Endothelial cell (in vitro differentiated cells): ENCODE data around the gene PKIG. TPM values are rescaled to one million over a fixed set of nuclear protein-coding genes. Genes with fewer than 3 reads are reported as not detected.

Source experiments
- DNase-seq: peaks from one replicate; pipeline ENCODE4 v3.0.0; 2021; ENCODE audit warnings: low spot score
- H3K27ac Mint-ChIP-seq: one replicate; pipeline ENCODE4 v1.8.0; 2021; ENCODE audit warnings: mixed read lengths, inconsistent platforms; ENCODE audit not compliant: unreplicated experiment
- H3K27me3 Mint-ChIP-seq: one replicate; pipeline ENCODE4 v1.8.0; 2021; ENCODE audit warnings: mild to moderate bottlenecking, moderate library complexity, mixed read lengths, inconsistent platforms; ENCODE audit not compliant: unreplicated experiment
- H3K36me3 Mint-ChIP-seq: one replicate; pipeline ENCODE4 v1.8.0; 2021; ENCODE audit warnings: mild to moderate bottlenecking, low read depth, mixed read lengths, inconsistent platforms; ENCODE audit not compliant: unreplicated experiment
- H3K4me1 Mint-ChIP-seq: one replicate; pipeline ENCODE4 v1.8.0; 2021; ENCODE audit warnings: mild to moderate bottlenecking, mixed read lengths, inconsistent platforms; ENCODE audit not compliant: unreplicated experiment
- H3K4me3 Mint-ChIP-seq: one replicate; pipeline ENCODE4 v1.8.0; 2021; ENCODE audit warnings: mild to moderate bottlenecking, mixed read lengths, inconsistent platforms; ENCODE audit not compliant: unreplicated experiment
- H3K9me3 Mint-ChIP-seq: one replicate; pipeline ENCODE4 v1.8.0; 2021; ENCODE audit warnings: mixed read lengths, inconsistent platforms; ENCODE audit not compliant: unreplicated experiment
- CTCF ChIP-seq: fragments of 200-600 bp; sonication (generic); IDR thresholded peaks from one replicate; pipeline ENCODE4 v1.5.0; 2021; ENCODE audit warnings: antibody characterized with exemption; ENCODE audit not compliant: unreplicated experiment
- total RNA-seq: library from RNA; stranded (reverse); fragmentation: NEBNext Ultra II Directional; extraction: Animal tissue kit (Norgen Biotek cat#: 25700); gene quantifications from one replicate; pipeline ENCODE4 v1.2.1, GENCODE V29; 2021; ENCODE audit not compliant: unreplicated experiment

Gene PKIG
- total RNA-seq, 1 donor from 2014 or later, result 184 TPM

GRCh38 chr20:44599715-44600114 is 17.3 kb downstream of the PKIG start:
- DNase-seq, result no peak
- Mint-ChIP-seq H3K4me1 (peaks cover 52% of the 10 kb centered on the region), H3K9me3 (no peaks in the 10 kb centered on the region), H3K4me3 (peak overlapping the region; percentile 63), H3K36me3 (peaks cover 17% of the 10 kb centered on the region), H3K27me3 (peaks cover 2% of the 10 kb centered on the region), H3K27ac (no peak overlapping the region)
- TF ChIP-seq CTCF, result no peak

GRCh38 chr20:44600301-44600700 is 17.9 kb downstream of the PKIG start:
- peaks cover 49% of the 10 kb centered on the region for H3K4me1 Mint-ChIP-seq
- peak overlapping the region; percentile 63 for H3K4me3 Mint-ChIP-seq
- peaks cover 17% of the 10 kb centered on the region for H3K36me3 Mint-ChIP-seq
- TF ChIP-seq CTCF, result no peak
- DNase-seq, result no peak
- no peak overlapping the region for H3K27ac Mint-ChIP-seq
- no peaks in the 10 kb centered on the region for H3K9me3 Mint-ChIP-seq
- H3K27me3 Mint-ChIP-seq, result peaks cover 2% of the 10 kb centered on the region

- Mint-ChIP-seq H3K4me3 (no peak overlapping the region), H3K27ac (no peak overlapping the region), H3K36me3 (peaks cover 17% of the 10 kb centered on the region), H3K9me3 (no peaks in the 10 kb centered on the region), H3K4me1 (peaks cover 49% of the 10 kb centered on the region), H3K27me3 (peaks cover 2% of the 10 kb centered on the region)
- TF ChIP-seq CTCF, result no peak
- DNase-seq, result no peak
Measured at GRCh38 chr20:44600758-44601201, 18.4 kb downstream of the PKIG start.

GRCh38 chr20:44601236-44601671 is 18.9 kb downstream of the PKIG start:
- Mint-ChIP-seq H3K36me3 (peaks cover 21% of the 10 kb centered on the region), H3K4me1 (peaks cover 45% of the 10 kb centered on the region), H3K9me3 (no peaks in the 10 kb centered on the region), H3K27me3 (peaks cover 4% of the 10 kb centered on the region), H3K27ac (no peak overlapping the region), H3K4me3 (no peak overlapping the region)
- DNase-seq, result no peak
- no peak for TF ChIP-seq CTCF

GRCh38 chr20:44601801-44602204 is 19.4 kb downstream of the PKIG start:
- H3K9me3 Mint-ChIP-seq, result no peaks in the 10 kb centered on the region
- H3K36me3 Mint-ChIP-seq, result peaks cover 22% of the 10 kb centered on the region
- no peak for DNase-seq

More at GRCh38 chr20:44601801-44602204, 19.4 kb downstream of the PKIG start:
- no peak overlapping the region for H3K4me3 Mint-ChIP-seq
- H3K4me1 Mint-ChIP-seq, result peaks cover 40% of the 10 kb centered on the region
- no peak overlapping the region for H3K27ac Mint-ChIP-seq
- peaks cover 4% of the 10 kb centered on the region for H3K27me3 Mint-ChIP-seq
- no peak for TF ChIP-seq CTCF
